ENCODE results near the gene ICAM3.

The ICAM3 gene

DNA sequence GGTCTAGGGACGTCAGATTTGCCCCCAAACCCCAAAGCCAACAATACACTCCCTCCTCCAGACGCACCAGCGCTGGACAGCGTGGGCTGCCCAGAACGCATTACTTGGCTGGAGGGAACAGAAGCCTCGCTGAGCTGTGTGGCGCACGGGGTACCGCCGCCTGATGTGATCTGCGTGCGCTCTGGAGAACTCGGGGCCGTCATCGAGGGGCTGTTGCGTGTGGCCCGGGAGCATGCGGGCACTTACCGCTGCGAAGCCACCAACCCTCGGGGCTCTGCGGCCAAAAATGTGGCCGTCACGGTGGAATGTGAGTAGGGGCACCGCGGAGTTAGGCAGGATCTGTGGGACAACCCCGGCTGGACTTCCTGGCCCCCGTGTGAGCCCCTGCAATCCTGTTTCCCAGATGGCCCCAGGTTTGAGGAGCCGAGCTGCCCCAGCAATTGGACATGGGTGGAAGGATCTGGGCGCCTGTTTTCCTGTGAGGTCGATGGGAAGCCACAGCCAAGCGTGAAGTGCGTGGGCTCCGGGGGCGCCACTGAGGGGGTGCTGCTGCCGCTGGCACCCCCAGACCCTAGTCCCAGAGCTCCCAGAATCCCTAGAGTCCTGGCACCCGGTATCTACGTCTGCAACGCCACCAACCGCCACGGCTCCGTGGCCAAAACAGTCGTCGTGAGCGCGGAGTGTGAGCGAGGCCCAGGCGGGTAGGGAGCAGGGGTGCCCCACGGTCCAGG lies 45.6 kb downstream of the ICAM3 start:
- H3K4me3 Mint-ChIP-seq: no peak overlapping the region
- ATAC-seq: no peak
- H3K27me3 Mint-ChIP-seq: peaks cover 60% of the 10 kb centered on the region
- H3K27ac Mint-ChIP-seq: no peak overlapping the region
- H3K36me3 Mint-ChIP-seq (ENCODE audit: low read depth): no peaks in the 10 kb centered on the region
- DNase-seq: no peak
- H3K9me3 Mint-ChIP-seq: no peaks in the 10 kb centered on the region
- H3K4me1 Mint-ChIP-seq: peaks cover 50% of the 10 kb centered on the region

GRCh38 chr19:10292789-10293636 lies 46.4 kb downstream of the ICAM3 start:
- H3K27me3 Mint-ChIP-seq: peaks cover 66% of the 10 kb centered on the region
- H3K4me1 Mint-ChIP-seq: peaks cover 56% of the 10 kb centered on the region
- no peak for ATAC-seq
- H3K27ac Mint-ChIP-seq: no peak overlapping the region
- H3K4me3 Mint-ChIP-seq: peak overlapping the region; percentile 74
- H3K9me3 Mint-ChIP-seq: no peaks in the 10 kb centered on the region
- DNase-seq: no peak
- H3K36me3 Mint-ChIP-seq (ENCODE audit: low read depth): no peaks in the 10 kb centered on the region

DNA sequence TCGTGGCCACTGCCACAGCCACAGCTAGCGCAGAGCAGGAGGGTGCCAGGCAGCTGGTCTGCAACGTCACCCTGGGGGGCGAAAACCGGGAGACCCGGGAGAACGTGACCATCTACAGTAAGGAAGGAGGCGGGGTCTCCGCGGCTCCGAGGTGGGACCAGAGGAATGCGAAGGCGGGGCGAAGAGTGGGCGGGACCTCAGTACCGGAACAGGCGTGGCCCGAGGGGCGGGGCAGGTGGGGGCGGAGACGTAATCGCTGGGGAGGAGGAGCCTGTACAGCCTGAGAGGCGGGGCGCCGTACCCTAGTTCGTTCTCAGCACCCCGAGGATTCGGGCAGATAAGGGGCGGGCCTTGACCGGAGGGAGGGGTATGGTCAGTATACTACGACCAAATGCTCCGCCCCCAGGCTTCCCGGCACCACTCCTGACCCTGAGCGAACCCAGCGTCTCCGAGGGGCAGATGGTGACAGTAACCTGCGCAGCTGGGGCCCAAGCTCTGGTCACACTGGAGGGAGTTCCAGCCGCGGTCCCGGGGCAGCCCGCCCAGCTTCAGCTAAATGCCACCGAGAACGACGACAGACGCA lies 47.1 kb downstream of the ICAM3 start:
- DNase-seq: peak; percentile 86

GRCh38 chr19:10291554-10292205 lies 47.7 kb downstream of the ICAM3 start:
- no peak for DNase-seq
- H3K4me3 Mint-ChIP-seq: peak overlapping the region; percentile 74
- no peak overlapping the region for H3K27ac Mint-ChIP-seq
- H3K4me1 Mint-ChIP-seq: peaks cover 70% of the 10 kb centered on the region
- H3K27me3 Mint-ChIP-seq: peaks cover 71% of the 10 kb centered on the region
- no peaks in the 10 kb centered on the region for H3K9me3 Mint-ChIP-seq
- no peak for ATAC-seq
- no peaks in the 10 kb centered on the region for H3K36me3 Mint-ChIP-seq (ENCODE audit: low read depth)

More for the DNA sequence above, 47.1 kb downstream of the ICAM3 start:
- Mint-ChIP-seq H3K9me3 (no peaks in the 10 kb centered on the region), H3K27me3 (peaks cover 71% of the 10 kb centered on the region), H3K27ac (no peak overlapping the region), H3K36me3 (ENCODE audit: low read depth) (no peaks in the 10 kb centered on the region), H3K4me1 (peaks cover 63% of the 10 kb centered on the region), H3K4me3 (peak overlapping the region; percentile 74)
- ATAC-seq: peak; percentile 42

GRCh38 chr19:10290876-10291553 lies 48.4 kb downstream of the ICAM3 start:
- Mint-ChIP-seq H3K4me1 (peaks cover 76% of the 10 kb centered on the region), H3K27me3 (peaks cover 71% of the 10 kb centered on the region), H3K9me3 (no peaks in the 10 kb centered on the region), H3K36me3 (ENCODE audit: low read depth) (peaks cover 4% of the 10 kb centered on the region), H3K4me3 (peak overlapping the region; percentile 74), H3K27ac (no peak overlapping the region)
- no peak for ATAC-seq
- DNase-seq: peak; percentile 66

DNA sequence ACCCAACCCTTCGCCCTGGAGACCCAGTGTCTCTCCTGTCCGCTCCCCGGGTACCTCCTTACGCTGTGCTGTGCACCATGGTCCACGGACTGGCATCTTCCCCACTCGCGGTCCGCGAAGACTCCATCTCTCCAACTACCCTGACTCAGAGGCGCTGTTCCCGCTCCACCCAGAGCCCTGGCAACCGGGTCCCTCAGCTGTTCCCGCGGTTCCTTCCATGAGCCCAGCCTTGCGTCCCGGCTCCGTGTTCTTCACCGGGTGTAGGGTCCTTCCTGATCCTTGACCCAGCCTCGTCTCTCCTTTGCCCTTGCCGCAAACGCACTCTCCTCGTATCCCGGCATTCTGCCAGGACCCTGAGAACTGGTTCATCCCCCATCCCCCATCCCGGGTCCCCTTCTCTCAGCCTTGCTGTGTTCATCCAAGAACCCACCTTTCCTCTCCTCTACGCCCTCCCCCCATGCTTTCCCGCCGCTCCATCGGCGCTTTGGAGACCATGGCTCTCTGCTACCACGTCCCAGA lies 49.0 kb downstream of the ICAM3 start:
- Mint-ChIP-seq H3K4me1 (peaks cover 72% of the 10 kb centered on the region), H3K9me3 (no peaks in the 10 kb centered on the region)
- no peak for DNase-seq

GRCh38 chr19:10289836-10290356 lies 49.5 kb downstream of the ICAM3 start, which contains the start of gene ICAM5:
Gene ICAM5 (plus strand): TSS chr19:10289952. CDS start chr19:10290044, 92 bp downstream.
- peak within 1 kb of the TSS; percentile 74 for H3K4me3 Mint-ChIP-seq
- peaks cover 15% of the 10 kb centered on the region for H3K36me3 Mint-ChIP-seq (ENCODE audit: low read depth)
- H3K27ac Mint-ChIP-seq: peak within 1 kb of the TSS; percentile 71
- peaks cover 76% of the 10 kb centered on the region for H3K4me1 Mint-ChIP-seq
- DNase-seq (peak; percentile 54), ATAC-seq (no peak)
- no peaks in the 10 kb centered on the region for H3K9me3 Mint-ChIP-seq
- peaks cover 62% of the 10 kb centered on the region for H3K27me3 Mint-ChIP-seq

More for the DNA sequence above, 49.0 kb downstream of the ICAM3 start:
- Mint-ChIP-seq H3K27me3 (peaks cover 65% of the 10 kb centered on the region), H3K36me3 (ENCODE audit: low read depth) (peaks cover 10% of the 10 kb centered on the region), H3K27ac (peak overlapping the region; percentile 39), H3K4me3 (peak overlapping the region; percentile 74)
- no peak for ATAC-seq

- peak overlapping the region; percentile 74 for H3K4me3 Mint-ChIP-seq
- DNase-seq: peak; percentile 72
- peak overlapping the region; percentile 71 for H3K27ac Mint-ChIP-seq
- H3K27me3 Mint-ChIP-seq: peaks cover 56% of the 10 kb centered on the region
- no peaks in the 10 kb centered on the region for H3K9me3 Mint-ChIP-seq
- peaks cover 20% of the 10 kb centered on the region for H3K36me3 Mint-ChIP-seq (ENCODE audit: low read depth)
- H3K4me1 Mint-ChIP-seq: peaks cover 73% of the 10 kb centered on the region
- peak; percentile 42 for ATAC-seq
Measured at GRCh38 chr19:10289167-10289835, 50.1 kb downstream of the ICAM3 start.

- H3K27me3 Mint-ChIP-seq: peaks cover 50% of the 10 kb centered on the region
- H3K9me3 Mint-ChIP-seq: no peaks in the 10 kb centered on the region
- peak overlapping the region; percentile 74 for H3K4me3 Mint-ChIP-seq
- H3K27ac Mint-ChIP-seq: peak overlapping the region; percentile 71
- ATAC-seq: peak; percentile 16
- peaks cover 26% of the 10 kb centered on the region for H3K36me3 Mint-ChIP-seq (ENCODE audit: low read depth)
- peaks cover 73% of the 10 kb centered on the region for H3K4me1 Mint-ChIP-seq
- peak; percentile 63 for DNase-seq
Measured at GRCh38 chr19:10288662-10289166, 50.7 kb downstream of the ICAM3 start.

- peaks cover 29% of the 10 kb centered on the region for H3K36me3 Mint-ChIP-seq (ENCODE audit: low read depth)
- peak within 1 kb of the TSS; percentile 50 for H3K4me3 Mint-ChIP-seq
- no peak within 1 kb of the TSS for H3K27ac Mint-ChIP-seq
- peaks cover 59% of the 10 kb centered on the region for H3K4me1 Mint-ChIP-seq
- DNase-seq: peak; percentile 58
- peaks cover 34% of the 10 kb centered on the region for H3K27me3 Mint-ChIP-seq
- no peaks in the 10 kb centered on the region for H3K9me3 Mint-ChIP-seq
- peak; percentile 23 for ATAC-seq
Measured at GRCh38 chr19:10286803-10287737, 52.4 kb downstream of the ICAM3 start, which contains the start of gene ICAM4. Gene ICAM4 (plus strand): TSS chr19:10286955. CDS start chr19:10287013, 58 bp downstream.

DNA sequence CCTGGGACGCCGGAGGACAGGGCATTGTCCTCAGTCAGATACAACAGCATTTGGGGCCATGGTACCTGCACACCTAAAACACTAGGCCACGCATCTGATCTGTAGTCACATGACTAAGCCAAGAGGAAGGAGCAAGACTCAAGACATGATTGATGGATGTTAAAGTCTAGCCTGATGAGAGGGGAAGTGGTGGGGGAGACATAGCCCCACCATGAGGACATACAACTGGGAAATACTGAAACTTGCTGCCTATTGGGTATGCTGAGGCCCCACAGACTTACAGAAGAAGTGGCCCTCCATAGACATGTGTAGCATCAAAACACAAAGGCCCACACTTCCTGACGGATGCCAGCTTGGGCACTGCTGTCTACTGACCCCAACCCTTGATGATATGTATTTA lies 54.0 kb downstream of the ICAM3 start:
- Mint-ChIP-seq H3K4me1 (peaks cover 44% of the 10 kb centered on the region), H3K4me3 (no peak overlapping the region), H3K27ac (no peak overlapping the region), H3K9me3 (no peaks in the 10 kb centered on the region), H3K27me3 (peaks cover 19% of the 10 kb centered on the region), H3K36me3 (ENCODE audit: low read depth) (peaks cover 35% of the 10 kb centered on the region)
- DNase-seq (no peak), ATAC-seq (no peak)

GRCh38 chr19:10284960-10285278 lies 54.5 kb downstream of the ICAM3 start:
- Mint-ChIP-seq H3K36me3 (ENCODE audit: low read depth) (peaks cover 37% of the 10 kb centered on the region), H3K4me1 (peaks cover 41% of the 10 kb centered on the region), H3K27ac (no peak overlapping the region), H3K4me3 (no peak overlapping the region), H3K9me3 (no peaks in the 10 kb centered on the region), H3K27me3 (peaks cover 14% of the 10 kb centered on the region)
- DNase-seq (no peak), ATAC-seq (no peak)

All from activated naive CD8-positive, alpha-beta T cell treated with anti-CD3 and anti-CD28 coated beads, Interleukin-2, amount 50 U/mL, for 24 hours (primary cell).